HG03342 (cell line): ENCODE data around the gene GARRE1.
"Not testable (repeated sequence)": the region's sequence is repeated elsewhere in the genome, so short reads cannot be mapped to it uniquely, and the experiment has no call there.

Experiments used
- ATAC-seq: cut with Tn5 transposase; IDR thresholded peaks from one replicate; pipeline ENCODE4 v1.9.1; 2021; ENCODE audit warnings: mild to moderate bottlenecking, moderate library complexity; ENCODE audit not compliant: unreplicated experiment

GARRE1 gene, protein sequence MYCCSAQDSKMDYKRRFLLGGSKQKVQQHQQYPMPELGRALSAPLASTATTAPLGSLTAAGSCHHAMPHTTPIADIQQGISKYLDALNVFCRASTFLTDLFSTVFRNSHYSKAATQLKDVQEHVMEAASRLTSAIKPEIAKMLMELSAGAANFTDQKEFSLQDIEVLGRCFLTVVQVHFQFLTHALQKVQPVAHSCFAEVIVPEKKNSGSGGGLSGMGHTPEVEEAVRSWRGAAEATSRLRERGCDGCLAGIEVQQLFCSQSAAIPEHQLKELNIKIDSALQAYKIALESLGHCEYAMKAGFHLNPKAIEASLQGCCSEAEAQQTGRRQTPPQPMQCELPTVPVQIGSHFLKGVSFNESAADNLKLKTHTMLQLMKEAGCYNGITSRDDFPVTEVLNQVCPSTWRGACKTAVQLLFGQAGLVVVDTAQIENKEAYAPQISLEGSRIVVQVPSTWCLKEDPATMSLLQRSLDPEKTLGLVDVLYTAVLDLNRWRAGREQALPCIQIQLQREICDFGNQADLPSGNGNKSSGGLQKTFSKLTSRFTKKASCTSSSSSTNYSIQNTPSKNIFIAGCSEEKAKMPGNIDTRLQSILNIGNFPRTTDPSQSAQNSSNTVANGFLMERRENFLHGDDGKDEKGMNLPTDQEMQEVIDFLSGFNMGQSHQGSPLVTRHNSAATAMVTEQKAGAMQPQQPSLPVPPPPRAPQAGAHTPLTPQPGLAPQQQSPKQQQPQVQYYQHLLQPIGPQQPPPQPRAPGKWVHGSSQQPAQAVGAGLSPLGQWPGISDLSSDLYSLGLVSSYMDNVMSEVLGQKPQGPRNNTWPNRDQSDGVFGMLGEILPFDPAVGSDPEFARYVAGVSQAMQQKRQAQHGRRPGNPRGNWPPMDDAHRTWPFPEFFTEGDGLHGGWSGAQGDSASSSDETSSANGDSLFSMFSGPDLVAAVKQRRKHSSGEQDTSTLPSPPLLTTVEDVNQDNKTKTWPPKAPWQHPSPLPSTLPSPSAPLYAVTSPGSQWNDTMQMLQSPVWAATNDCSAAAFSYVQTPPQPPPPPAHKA (N-terminal part only)

GRCh38 chr19:34254046-34254697 lies at the start of gene GARRE1:
GARRE1 (plus strand) TSS chr19:34254554; CDS start chr19:34300474, 45,920 bp downstream.
- peak; percentile 87 for ATAC-seq

DNA sequence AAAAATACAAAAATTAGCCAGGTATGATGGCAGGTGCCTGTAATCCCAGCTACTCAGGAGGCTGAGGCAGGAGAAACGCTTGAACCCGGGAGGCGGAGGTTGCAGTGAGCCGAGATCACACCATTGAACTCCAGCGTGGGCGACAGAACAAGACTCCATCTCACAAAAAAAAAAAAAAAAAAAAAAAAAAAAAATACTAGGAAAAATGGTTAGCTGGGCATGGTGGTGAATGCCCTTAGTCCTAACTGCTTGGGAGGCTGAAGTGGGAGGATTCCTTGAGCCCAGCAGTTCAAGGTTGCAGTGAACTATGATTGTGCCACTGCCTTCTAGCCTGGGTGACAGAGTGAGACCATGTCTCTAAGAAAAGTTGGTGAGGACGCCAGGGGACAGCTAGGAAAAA lies 49.0 kb upstream of the GARRE1 start:
- ATAC-seq = not testable (repeated sequence)

DNA sequence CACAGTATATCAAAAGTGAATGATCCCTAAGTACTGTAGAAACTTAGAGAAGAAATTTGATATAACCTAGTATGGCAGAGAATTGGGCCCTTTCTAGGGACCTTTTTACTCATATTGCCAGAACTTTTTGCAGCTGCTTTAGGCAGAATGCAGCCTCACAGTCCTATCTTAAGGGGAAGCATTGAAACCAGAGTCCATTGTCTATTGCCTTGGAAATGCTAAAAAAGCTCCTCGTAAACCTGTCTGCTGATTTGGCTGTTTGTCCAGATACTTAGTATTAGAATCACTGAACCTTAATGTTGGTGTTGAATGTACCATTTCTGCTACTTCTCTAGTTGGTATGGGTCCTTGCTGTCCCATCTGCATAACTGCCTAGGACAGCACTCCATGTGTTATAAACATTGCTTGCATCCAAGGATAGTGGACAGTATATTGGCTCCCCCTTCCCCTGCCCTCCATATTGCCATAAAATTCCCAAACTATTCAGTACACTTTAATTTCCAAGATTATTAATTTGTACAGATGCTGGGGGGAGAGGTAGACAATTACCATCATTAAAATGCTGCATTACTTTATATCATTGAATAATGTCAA lies 46.0 kb upstream of the GARRE1 start:
- no peak for ATAC-seq

GRCh38 chr19:34209726-34210125 lies 44.6 kb upstream of the GARRE1 start:
- ATAC-seq = no peak

DNA sequence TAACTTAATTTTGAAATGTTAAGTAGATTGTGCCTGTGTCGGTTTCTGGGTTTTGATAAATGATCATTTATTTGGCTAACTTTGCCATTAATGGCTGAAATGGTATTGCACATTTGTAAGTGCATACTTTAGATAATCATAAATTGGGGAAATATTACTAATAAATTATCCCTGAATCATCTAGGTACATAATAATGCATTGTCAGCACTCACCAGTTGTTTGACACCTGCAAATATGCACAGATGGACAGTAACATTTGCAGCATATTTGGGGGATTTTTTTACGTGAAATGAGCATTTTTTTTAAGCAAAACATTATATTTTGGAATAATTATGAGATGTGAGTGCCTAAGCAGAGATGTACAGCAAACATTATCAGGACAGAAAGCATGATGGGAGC lies 41.1 kb upstream of the GARRE1 start:
- ATAC-seq = no peak

GRCh38 chr19:34214040-34214439 lies 40.3 kb upstream of the GARRE1 start:
- no peak for ATAC-seq

DNA sequence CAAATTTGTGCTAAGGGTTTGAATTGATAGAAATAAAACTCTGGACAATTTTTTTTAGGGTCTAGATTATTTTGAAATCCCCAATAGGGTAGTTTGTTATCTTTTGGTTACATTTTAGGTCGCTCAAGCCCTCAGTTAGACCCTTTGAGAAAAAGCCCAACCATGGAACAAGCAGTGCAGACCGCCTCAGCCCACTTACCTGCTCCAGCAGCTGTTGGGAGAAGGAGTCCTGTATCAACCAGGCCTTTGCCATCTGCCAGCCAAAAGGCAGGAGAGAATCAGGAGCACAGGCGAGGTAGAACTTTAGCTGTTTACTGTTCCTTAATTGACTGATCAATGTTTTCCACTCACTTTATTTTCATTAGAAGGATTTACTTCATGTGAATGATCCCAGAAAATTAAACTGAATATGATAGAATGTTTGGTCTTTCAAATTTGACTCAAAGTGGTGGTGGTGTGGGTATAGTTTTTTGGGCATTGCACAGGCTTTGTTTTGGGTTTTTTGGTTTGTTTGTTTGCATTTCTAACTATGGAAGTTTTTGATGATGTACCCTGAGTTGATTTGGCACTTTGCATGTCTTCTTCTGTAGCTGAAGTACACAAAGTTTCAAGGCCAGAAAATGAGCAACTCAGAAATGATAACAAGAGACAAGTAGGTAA lies 39.2 kb upstream of the GARRE1 start:
- no peak for ATAC-seq

DNA sequence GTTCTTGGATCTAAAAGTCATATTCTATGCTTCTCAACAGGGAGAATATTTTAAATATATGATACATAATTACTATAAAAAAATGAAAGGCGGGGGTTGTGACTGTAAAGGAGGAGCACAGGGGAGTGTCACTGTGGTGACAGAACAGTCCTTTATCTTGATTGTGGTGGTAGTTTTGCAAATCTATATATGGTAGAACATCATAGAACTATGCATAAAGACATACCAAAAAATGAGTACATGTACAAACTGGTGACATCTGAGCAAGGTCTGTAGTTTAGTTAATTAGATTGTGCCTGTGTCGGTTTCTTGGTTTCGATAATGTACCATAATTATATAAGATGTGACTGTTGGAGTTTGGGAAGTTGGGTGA lies 38.7 kb upstream of the GARRE1 start:
- no peak for ATAC-seq

- ATAC-seq = not testable (repeated sequence)
These were observed 37.6 kb upstream of the GARRE1 start for GRCh38 chr19:34216745-34217219.

DNA sequence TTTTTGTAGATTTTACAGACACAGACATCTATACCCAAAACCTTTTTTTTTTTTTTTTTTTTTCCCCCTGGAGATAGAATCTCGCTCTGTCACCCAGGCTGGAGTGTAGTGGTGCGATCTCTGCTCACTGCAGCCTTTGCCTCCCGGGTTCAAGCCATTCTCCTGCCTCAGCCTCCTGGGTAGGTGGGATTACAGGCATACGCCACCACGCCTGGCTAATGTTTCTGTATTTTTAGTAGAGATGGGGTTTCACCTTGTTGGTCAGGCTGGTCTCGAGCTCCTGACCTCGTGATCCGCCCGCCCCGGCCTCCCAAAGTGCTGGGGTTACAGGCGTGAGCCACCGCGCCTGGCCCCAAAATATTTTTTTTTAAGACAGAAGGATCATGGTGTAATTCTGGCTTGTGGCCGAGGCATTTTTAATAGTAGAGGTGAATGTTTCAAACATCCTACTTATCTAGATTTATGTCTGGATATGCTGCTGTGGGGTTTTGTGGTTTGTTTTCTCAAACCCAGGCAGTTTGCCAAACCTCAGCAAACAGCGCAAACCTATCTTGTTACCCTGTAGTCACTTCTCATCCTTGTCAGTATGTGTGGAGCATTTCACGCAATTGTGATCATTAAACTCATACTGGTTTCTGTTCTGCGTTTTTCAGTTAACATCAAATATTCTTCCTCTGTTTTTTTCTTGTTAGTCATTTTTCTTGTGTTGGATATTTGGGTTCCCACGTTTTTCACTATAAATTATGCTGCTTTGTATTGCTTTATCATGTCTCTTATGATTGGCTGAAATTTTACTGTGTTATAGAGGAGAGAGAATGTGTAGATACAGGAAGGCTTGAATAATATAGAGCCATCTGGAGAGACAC lies 36.2 kb upstream of the GARRE1 start:
- ATAC-seq = no peak

GRCh38 chr19:34218818-34219164 lies 35.6 kb upstream of the GARRE1 start:
- ATAC-seq = no peak

- ATAC-seq = no peak
These were observed 33.8 kb upstream of the GARRE1 start for GRCh38 chr19:34220472-34221063.

- ATAC-seq = no peak
These were observed 32.0 kb upstream of the GARRE1 start for GRCh38 chr19:34222386-34222785.

GRCh38 chr19:34224996-34225658 lies 29.2 kb upstream of the GARRE1 start:
- no peak for ATAC-seq

- ATAC-seq = no peak
These were observed 28.7 kb upstream of the GARRE1 start for GRCh38 chr19:34225659-34226015.

- ATAC-seq = no peak
These were observed 28.3 kb upstream of the GARRE1 start for GRCh38 chr19:34226036-34226435.

DNA sequence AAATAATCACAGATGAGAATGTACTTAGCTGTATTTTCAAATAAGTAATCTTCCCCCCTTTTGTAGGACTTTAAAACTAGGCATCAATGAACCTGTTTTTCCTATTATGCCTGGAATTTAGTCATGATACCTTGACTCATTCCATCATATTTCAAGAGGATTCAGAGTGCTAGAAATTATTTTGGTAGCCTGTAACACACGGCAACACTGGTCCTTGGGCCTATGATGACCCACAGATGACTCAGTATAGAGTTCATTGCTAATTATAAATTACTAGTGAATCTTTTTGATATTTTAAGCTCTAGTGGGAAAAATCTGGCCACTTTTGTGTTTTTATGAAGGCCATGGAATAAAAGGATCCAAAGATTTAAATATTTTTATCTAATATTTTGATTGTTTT lies 26.0 kb upstream of the GARRE1 start:
- no peak for ATAC-seq

DNA sequence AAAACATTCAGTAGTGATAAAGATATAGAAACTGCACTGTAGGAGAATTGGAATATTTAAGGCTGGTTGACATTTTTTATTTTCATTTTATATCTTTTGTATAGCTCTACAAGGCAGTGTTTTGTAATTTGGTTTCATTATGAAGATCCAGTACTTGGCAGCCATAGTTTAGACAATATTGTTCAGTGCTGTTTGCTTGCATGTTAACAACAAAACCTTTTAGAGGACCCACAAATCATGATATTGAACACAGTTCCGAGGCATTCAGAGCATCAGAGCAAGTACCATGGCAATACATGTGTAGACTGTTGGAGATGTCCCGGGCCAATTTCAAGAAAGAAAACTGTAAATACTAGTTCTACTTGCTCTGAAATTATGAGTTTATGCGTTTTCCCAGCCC lies 25.6 kb upstream of the GARRE1 start:
- ATAC-seq = no peak
